ENCODE measurements around the gene DNASE2.

Gene DNASE2

DNA sequence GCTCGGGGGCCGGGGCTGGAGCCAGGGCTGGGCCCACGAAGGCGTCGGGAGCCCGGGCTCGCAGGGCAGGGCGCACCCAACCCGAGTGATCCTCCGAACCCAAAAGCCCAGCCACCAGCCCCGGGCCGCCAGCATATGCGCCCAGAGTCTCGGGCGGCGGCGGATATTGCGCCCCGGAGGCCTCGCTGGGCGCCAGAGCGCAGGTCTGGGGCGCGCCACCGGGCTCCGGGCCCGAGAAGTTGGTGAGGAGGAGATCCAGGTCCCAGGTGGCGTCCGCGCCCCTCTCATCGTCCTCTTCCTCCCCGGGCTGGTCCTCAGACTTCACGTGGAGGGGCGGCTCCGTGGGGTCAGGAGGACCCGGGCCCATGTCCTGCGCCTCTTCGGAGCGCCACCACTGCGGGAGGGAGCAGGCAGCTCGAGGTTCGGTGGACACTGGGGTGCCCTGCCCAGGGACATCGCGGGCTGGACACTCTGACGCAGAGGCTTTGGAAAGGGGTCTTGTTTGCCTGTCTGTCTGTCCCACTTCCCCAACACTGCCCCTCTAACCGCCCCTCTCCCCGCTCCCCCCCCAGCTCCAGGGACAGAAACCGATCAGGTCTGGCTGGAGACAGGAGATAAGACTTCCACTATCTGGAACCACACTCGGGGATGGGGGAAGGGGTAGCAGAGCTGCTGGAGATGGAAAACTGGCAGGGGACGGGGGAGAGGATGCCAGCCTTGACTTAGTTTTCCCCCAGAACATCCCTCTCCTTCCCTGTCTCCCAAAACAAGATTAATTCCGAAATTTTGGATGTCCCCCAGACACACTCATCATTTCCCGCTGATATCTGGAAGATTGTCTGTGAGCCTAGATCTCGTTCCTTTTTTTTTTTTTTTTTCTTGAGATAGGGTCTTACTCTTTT is 4.8 kb upstream of the DNASE2 start:
- no peak for DNase-seq

DNA sequence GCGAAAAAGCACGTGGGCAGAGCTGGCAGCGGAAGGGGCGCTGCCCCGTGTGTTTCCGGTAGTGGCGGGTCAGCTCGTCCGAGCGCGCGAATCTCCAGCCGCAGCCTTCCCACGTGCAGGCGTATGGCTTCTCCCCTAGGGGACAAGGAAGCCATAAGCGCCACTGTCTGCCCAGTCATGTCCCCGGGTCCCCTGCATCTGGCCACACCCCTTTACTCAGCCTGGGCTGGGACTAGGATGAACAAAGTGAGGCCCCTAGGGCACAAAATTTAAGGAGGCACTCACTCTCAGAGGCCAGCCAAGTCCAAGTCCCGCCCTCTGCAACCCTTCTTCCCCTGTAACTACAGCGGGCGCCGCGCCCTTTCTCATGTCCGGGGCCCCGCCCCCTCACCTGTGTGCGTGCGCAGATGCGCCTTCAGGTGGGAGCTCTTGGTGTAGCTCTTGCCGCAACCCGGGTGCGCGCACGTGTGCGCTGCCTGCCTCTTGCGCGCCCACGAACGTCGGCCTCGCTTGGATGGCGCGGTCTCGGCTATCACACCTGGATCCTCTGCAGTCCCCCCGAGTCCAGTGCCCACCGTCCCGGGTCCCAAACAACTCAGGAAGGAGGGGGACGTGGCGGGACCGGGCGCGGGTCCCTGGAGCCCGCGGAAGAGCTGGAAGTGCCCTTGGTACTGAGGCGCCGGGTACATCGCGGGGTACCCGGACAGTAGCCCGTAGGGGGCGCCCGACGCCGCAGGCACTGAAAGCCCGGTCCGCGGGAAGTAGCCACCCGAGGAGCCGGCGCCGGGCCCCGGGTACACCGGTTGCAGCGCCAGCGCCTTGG is 3.9 kb upstream of the DNASE2 start:
- DNase-seq: peak; percentile 89 to 92

DNA sequence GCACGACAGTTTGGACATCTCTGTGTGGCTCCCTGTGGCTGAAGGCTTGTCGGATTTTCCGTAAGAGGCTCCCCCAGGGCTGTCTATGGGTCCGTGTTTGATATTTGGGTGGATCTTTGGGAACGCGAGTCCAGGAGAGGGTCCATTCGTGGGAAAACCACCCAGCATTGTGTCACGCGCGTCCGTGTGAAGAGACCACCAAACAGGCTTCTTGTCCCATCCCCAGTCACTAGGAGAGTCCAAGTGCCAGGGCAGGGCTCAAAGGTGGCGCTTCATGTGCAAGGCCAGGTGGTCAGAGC is 3.3 kb upstream of the DNASE2 start:
- no peak for DNase-seq

DNA sequence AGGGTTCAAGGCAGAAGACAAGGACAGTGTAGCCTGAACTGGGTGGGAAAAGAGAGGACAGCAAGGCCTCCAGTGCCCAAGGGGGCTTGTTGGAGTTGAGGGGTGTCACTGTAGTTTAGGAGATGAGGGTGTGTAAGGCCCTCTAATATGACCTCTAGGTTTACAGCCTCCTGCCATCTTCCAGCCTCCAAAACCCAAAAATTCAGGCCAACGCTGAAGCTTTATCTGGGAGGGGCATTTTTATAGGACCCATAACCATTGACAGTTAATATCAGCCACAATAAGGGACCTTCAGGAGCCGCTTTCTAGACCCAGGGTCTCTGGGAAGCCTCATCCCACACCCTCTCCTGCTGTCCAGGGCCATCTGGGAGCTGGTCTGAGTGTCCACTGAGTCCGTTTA is 3.0 kb upstream of the DNASE2 start:
- DNase-seq: no peak

DNA sequence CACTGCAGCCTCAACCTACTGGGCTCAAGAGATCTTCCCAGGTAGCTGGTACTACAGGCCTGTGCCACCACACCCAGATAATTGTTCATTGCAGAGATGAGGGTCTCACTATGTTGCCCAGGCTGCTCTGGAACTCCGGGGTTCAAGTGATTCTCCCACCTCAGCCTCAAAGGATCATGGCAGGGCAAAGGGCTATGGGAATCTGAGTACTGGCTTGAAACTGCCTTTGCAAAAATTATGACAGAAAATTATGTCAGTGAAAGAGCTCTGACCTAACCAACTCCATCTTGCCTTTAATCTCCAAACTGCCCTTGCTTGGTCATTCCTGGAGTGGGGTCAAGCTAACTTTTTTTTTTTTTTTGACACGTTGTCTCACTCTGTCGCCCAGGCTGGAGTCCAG is 1.3 kb upstream of the DNASE2 start:
- DNase-seq: no peak

DNA sequence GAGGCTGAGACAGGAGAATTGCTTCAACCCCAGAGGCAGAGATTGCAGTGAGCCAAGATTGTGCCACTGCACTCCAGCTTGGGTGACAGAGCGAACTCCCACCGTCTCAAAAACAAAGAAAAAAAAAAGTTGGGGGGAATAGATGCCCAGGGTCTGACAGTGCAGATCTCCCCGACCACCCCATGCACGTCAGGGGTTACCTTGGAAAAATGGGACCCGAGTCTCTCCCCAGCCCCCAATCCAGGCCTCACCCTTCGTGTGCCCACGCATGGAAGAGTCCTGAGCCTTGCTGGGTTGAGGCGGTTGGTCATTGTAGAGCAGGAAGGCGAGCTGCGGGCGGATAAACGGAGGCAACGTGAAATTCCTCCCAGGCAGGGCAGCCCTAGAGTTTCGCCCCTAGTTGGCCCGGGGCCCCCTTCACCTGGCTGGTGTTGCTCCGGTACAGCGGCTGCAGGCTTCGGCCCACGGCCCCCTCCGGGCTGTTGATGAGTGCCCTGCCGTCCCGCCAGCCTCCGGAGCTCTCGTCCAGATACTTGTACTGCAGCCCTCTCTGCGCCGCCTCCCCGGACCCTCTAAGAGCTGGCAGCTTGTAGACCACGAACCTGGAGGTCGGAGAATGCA is 588 bp downstream of the DNASE2 start:
- no peak for DNase-seq

DNA sequence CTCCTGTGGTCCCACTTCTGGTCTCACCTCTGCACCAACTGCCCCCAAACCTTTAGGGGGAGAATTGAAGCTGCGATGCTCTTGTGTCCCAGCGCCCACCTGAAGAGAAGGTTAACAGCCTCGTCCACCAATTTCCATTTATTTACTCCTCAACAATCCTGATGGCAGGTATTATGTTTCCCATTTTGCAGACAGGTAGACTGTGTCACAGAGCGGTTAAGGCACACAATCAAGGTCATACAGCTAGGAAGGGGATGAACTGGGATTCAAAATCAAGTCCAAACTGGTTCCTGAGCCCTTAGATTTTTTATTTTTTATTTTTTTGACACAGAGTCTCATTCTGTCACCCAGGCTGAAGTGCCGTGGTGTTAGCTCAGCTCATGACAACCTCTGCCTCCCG is 6.2 kb downstream of the DNASE2 start:
- DNase-seq: no peak

DNA sequence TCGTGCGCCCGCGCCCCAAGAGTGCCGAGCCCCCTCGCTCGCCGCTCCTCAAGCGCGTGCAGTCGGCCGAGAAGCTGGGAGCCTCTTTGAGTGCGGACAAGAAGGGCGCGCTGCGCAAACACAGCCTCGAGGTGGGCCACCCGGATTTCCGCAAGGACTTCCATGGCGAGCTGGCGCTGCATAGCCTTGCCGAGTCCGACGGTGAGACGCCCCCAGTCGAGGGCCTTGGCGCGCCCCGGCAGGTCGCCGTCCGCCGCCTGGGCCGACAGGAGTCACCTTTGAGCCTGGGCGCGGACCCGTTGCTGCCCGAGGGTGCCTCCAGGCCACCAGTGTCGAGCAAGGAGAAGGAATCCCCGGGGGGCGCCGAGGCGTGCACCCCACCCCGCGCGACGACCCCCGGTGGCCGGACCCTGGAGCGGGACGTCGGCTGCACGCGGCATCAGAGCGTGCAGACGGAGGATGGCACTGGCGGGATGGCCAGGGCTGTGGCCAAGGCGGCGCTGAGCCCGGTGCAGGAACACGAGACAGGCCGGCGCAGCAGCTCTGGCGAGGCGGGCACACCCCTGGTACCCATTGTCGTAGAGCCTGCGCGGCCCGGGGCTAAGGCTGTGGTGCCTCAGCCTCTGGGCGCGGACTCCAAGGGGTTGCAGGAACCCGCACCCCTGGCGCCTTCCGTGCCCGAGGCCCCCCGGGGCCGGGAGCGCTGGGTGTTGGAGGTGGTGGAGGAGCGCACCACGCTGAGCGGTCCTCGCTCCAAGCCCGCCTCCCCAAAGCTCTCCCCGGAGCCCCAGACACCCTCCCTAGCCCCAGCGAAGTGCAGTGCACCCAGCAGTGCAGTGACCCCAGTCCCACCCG is 7.1 kb downstream of the DNASE2 start:
- no peak for DNase-seq

DNA sequence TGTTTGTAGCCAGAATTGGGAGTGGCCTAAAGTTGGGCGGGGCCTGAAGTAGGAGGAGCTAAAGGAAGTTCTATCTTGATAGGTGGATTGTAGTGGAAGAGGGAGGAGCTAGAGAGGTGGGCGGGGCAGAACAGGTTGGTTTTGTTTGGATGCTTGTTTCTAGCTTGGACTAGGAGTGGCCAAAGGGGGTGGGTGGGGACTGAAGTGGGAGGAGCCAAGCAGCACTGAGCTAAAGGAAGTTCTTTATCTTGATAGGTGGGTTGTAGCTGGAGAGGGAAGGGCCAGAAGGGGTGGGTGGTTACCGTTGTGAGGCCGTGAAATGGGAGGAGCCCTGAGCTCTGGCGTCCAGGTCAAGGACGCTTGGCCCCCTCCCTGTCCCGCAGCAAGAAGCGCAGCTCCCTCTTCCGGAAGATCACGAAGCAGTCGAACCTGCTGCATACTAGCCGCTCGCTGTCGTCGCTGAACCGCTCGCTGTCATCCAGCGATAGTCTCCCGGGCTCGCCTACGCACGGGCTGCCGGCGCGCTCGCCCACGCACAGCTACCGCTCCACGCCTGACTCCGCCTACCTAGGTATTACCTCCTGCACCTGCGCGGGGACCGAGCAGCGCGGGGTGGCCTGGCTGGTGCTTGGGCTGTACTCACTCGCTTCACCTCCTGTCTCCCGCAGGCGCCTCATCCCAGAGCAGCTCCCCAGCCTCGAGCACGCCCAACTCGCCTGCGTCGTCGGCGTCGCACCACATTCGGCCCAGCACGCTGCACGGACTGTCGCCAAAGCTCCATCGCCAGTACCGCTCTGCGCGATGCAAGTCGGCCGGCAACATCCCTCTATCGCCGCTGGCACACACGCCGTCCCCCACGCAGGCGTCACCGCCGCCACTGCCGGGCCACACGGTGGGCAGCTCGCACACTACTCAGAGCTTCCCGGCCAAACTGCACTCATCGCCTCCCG is 8.0 kb downstream of the DNASE2 start:
- DNase-seq: peak; percentile 80 to 84

DNA sequence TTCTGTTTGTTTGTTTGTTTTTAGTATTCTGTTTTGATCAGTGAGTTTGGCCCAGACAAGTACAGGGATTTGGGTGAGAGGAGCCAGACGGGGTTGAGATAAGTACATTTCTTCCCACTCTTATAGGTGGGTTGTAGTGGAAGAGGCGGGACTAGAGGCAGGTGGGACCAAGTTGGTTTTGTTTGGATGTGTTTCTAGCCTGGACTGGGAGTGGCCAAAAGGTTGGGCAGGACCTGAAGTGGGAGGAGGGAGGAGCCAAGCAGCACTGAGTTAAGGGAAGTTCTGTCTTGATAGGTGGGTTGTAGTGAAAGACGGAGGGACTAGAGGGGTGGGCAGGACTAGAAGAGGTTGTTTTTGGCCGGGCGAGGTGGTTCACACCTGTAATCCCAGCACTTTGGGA is 9.0 kb downstream of the DNASE2 start:
- no peak for DNase-seq

DNA sequence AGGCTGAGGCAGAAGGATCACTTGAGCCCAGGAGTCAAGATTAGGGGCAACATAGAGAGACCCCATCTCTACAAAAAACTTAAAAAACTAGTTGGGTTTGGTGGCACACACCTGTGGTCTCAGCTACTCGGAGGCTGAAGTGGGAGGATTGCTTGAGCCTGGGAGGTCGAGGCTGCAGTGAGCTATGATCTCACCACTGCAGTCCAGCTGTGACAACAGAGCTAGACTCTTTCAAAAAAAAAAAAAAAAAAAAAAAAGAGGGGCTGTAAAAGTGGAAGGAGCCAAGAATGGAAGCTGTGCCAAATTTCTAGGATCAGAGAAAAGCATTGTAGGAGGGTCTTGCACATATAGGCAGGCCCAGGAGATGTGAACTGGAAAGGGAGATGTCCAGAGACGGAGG is 9.6 kb downstream of the DNASE2 start:
- DNase-seq: no peak

DNA sequence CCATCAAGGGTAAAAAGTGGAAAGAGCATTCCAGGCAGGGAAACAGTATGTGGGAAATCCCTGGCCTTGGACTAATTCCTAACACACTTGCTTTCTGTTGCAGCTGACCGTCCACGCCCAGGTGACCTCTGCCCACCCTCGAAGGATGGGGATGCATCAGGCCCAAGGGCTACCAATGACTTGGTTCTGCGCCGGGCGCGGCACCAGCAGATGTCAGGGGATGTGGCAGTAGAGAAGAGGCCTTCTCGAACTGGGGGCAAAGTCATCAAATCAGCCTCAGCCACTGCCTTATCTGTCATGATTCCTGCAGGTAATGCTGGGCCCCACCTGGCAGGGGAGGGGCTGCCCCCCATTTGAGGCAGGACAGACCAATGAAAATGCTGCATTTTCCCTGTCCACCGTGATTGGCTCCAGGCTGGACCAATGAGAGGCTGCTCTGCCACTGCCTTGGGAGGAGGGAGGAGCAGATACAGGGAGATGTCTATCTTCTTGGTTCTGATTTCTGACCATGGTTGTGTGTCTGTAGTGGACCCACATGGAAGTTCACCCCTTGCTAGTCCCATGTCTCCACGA is 12.6 kb downstream of the DNASE2 start:
- no peak for DNase-seq

DNA sequence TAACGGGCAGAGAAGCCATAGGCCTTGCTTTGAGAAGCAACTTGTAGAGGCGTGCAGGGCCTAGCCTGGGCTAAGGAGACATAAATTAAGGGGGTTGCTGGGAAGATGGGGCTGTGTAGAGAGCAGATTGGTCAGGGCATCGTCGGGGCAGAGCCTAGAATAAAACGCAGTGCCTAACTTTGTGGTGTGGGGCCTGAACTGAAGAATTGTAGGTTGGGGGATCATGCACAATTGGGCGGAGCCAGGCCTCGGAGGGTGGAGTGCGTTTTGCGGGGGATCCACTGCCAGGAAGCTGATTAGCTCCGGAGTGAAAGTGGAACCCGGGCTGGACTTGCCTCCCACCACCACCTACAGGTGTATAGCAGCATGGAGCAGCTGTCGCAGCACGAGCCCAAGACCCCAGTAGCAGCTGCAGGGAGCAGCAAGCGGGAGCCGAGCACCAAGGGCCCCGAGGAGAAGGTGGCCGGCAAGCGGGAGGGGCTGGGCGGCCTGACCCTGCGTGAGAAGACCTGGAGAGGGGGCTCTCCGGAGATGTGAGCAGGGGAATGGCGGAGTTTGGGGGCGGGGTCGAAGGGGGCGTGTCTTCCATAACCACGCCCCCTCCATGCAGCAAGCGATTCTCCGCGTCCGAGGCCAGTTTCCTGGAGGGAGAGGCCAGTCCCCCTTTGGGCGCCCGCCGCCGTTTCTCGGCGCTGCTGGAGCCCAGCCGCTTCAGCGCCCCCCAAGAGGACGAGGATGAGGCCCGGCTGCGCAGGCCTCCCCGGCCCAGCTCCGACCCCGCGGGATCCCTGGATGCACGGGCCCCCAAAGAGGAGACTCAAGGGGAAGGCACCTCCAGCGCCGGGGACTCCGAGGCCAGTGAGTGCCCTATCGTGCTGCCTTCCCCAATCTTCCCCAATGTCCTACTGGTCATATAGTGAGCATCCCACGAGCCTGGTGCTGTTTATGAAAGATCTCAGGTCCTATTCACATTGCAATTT is 13.8 kb downstream of the DNASE2 start:
- peak; percentile 69 to 70 for DNase-seq

DNA sequence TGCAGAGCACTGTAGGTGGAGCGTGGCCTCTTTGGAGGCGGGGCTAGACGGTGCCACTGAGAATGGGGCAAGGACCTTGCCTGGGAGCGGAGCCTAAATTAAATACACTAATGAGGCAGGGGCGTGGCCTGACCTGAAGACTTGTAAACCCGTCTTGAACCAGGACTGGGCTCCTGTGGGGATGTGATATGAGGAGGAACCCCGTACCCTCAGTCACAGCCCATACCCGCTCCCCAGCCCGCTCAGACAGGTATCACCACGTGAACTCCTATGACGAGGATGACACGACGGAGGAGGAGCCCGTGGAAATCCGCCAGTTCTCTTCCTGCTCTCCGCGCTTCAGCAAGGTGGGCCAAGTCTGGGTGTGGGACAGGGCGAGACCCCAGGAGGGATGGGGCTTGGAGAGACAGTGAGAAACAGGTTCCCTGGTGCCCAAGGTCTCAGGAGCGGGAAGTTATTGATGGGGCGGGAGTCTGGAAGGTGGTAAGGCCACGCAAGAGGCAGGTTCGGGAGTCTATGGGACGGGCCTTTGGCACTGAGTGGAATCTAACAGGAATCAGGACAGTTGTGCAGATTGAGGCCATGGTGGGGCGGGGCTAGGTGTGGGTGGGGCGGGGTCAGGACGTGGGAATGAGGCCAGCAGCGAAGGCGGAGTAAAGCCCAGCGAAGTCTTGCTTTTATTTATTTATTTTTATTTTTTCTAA is 14.7 kb downstream of the DNASE2 start:
- no peak for DNase-seq

DNA sequence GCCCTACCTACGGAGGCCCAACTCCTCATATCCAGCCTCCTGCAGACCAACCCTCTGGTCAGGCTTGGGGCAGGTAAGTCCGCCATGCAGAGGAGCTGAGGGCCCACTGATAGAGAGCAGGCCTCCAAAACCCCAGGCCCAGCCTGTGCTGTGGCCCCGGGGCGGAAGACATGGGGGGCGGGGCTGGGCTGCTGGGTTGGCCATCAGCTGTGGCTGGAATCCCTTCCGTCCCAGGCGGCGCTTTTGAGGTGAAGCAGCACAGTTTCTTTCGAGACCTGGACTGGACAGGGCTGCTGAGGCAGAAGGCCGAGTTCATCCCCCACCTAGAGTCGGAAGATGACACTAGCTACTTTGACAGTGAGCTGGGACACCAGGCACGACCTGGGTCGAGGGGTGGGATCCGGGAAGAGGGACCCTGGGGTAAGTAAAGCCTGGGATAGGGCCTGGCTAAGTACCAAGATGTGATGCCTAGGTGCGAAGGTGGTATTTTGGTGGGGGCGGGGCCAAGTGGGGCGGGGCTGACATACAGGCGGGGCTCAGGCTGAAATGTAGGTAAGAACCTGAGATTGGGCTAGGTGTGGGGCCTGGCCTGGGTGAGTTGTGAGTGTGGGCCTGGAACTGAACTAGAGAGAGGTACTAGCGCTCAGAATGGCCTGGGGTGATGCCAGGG is 15.4 kb downstream of the DNASE2 start:
- no peak for DNase-seq

DNA sequence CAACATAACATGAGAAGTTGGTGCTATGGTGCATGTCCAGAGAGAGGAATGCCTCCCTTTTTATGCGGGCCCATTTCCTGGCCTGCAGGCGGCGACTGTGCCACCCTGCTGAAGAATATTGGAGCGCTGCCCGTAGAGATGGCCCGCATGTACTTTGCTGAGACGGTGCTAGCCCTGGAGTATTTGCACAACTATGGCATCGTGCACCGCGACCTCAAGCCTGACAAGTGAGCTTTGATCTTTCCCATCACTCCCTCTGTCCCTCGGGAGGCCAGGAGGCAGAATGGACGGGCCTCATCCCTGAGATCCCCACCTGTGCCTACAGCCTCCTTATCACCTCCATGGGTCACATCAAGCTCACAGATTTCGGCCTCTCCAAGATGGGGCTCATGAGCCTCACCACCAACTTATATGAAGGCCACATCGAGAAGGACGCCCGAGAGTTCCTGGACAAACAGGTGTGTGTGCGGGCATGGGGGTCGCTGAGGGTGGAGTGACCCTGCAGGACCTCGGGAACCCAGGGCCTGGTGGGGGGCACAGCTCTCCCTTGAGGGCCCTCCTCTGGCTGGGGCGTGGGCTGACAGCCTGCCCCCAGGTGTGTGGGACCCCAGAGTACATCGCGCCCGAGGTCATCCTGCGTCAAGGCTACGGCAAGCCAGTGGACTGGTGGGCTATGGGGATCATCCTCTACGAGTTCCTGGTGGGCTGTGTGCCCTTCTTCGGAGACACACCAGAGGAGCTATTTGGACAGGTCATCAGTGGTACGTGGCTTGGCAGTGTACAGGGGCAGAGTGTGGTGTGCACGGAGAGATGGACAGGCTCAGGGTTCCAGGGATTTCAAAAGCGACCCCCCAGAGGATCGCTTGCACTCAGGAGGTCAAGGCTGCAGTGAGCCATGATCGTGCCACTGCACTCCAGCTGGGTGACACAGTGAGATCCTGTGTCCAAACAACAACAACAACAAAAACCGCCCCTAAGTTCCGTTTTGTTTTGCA is 16.2 kb downstream of the DNASE2 start:
- DNase-seq: no peak

DNA sequence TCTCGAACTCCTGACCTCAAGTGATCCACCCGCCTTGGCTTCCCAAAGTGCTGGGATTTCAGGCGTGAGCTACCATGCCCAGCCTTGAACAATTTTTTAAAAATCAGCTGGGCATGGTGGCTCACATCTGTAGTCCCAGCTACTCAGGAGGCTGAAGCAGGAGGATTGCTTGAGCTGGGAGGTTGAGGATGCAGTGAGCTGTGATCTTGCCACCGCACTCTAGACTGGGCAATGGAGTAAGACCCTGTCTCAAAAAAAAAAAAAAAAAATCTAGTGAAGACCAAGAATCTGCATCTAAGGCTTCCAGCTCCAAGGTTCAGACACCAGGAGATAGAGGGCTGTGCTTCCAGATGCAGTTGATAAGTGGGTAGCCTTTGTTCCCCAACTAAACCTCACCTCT is 17.1 kb downstream of the DNASE2 start:
- no peak for DNase-seq

DNA sequence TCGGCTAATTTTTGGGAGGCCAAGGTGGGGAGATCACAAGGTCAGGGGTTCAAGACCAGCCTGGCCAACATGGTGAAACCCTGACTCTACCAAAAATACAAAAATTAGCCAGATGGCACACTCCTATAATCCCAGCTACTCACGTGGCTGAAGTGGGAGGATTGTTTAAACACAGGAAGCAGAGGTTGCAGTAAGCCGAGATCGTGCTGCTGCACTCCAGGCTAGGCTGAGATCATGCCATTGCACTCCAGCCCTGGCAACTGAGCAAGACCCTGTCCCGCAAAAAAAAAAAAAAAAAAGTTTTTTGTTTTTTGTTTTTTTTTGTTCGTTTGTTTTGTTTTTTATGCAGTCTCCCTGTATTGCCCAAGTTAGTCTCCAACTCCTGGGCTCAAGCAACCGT is 21.7 kb downstream of the DNASE2 start:
- no peak for DNase-seq
